ENCODE results near the gene SLC22A15. TPM values are rescaled to one million over a fixed set of nuclear protein-coding genes. Genes with fewer than 3 reads are reported as not detected.
"Not testable (repeated sequence)": the region's sequence is repeated elsewhere in the genome, so short reads cannot be mapped to it uniquely, and the experiment has no call there.

The SLC22A15 gene
- total RNA-seq, 1 donor from 2014 or later: 5.7 TPM

DNA sequence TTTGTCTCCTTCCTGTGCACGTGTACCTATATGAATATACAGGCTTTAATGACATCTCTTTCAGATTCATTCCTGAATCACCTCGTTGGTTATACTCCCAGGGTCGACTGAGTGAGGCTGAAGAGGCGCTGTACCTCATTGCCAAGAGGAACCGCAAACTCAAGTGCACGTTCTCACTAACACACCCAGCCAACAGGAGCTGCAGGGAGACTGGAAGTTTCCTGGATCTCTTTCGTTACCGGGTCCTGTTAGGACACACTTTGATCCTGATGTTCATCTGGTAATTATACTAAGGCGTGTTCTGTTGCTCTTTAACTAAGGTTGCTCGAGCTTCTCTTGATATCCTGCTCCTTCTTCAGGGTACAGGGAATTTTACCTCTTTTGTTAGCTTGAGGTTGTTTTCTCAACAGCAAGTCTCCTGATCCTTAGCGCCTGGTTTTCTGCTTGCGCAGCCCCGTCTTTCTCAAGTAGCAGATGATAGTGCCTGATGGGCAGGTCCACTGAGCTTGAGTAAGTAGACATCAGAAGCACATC is 55.1 kb downstream of the SLC22A15 start:
- no peak for DNase-seq (ENCODE audit: low spot score)

- no peak for DNase-seq (ENCODE audit: low spot score)
Measured at GRCh38 chr1:116033322-116033721, 57.0 kb downstream of the SLC22A15 start.

GRCh38 chr1:116036255-116036654 is 59.9 kb downstream of the SLC22A15 start:
- no peak for DNase-seq (ENCODE audit: low spot score)

- no peak for DNase-seq (ENCODE audit: low spot score)
Measured at GRCh38 chr1:116038679-116039078, 62.4 kb downstream of the SLC22A15 start.

GRCh38 chr1:116044071-116044470 is 67.8 kb downstream of the SLC22A15 start:
- DNase-seq (ENCODE audit: low spot score): no peak

GRCh38 chr1:116046933-116047332 is 70.6 kb downstream of the SLC22A15 start:
- DNase-seq (ENCODE audit: low spot score): not testable (repeated sequence)

- DNase-seq (ENCODE audit: low spot score): not testable (repeated sequence)
Measured at GRCh38 chr1:116051896-116052295, 75.6 kb downstream of the SLC22A15 start.

- no peak for DNase-seq (ENCODE audit: low spot score)
Measured at GRCh38 chr1:116062201-116062600, 85.9 kb downstream of the SLC22A15 start.

DNA sequence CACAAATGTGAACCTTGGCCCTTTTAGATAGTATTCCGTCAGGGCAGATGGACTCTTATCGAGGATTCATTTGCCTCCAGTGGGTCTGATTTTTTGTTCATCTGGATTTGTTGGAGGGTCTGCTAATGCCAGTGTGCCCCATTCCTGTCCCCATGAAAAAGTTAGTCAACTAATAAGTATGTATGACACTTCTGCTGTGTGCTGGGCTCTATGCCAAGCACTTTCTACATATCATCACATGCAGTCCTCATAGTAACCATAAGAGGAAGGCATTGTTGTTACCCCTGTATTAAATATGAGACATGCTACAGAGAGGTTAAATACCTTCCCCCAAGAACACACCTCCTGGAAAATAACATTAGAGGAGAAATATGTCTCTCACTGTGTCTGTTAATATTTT is 88.3 kb downstream of the SLC22A15 start:
- DNase-seq (ENCODE audit: low spot score): no peak

GRCh38 chr1:116066868-116067565 is 90.7 kb downstream of the SLC22A15 start:
- DNase-seq (ENCODE audit: low spot score): no peak

GRCh38 chr1:116067566-116067890 is 91.2 kb downstream of the SLC22A15 start:
- no peak for DNase-seq (ENCODE audit: low spot score)

GRCh38 chr1:116075575-116075974 is 99.3 kb downstream of the SLC22A15 start:
- DNase-seq (ENCODE audit: low spot score): no peak

DNA sequence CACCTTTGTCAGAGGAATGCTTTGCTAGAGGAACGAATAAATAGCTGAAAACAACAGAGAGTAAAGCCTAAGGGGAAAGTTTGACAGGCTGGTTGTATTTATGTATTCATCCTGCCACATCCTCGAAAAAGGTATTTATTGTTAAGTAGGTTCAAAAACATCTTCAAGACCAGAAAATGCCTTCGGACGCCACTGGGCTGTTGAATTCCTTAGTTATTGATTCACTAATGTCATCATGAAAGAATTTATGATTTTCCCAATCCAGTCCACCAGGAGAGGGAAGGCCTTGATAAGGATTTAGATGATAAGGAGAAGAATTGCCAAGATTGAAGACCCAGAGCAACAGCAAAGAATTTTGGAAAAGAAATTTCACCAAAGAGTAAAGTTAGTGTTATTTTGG is 99.7 kb downstream of the SLC22A15 start:
- DNase-seq (ENCODE audit: low spot score): no peak

DNA sequence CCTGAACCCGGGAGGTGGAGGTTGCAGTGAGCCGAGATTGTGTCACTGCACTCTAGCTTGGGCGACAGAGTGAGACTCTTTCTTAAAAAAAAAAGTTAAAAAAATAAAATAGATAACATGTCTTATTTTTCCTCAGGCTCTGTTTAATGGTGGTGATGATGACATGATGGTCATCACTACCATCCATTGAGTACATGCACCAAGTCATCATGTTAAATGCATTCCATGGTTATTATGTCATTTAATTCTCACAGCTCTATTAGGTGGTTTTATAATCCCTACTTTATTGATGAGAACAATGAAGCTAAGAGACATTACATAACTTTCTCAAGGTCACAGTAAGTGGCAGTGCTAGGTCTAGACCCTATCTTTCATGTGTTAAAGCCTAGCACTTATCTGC is 100.5 kb downstream of the SLC22A15 start:
- DNase-seq (ENCODE audit: low spot score): no peak

GRCh38 chr1:116078699-116079223 is 102.4 kb downstream of the SLC22A15 start:
- no peak for DNase-seq (ENCODE audit: low spot score)

DNA sequence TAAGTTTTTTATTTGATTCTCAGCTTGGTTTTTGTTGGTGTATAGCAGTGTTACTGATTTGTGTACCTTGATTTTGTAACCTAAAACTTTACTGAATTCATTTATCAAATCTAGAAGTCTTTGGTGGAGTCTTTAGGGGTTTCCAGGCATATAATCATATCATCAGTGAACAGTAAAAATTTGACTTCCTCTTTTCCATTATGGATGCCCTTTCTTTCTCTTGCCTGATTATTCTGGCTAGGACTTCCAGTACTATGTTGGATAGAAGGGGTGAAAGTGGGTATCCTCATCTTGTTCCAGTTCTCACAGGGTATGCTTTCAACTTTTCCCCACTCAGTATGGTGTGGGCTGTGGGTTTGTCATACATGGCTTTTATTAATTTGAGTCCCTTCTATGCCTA is 111.3 kb downstream of the SLC22A15 start:
- DNase-seq (ENCODE audit: low spot score): no peak

DNA sequence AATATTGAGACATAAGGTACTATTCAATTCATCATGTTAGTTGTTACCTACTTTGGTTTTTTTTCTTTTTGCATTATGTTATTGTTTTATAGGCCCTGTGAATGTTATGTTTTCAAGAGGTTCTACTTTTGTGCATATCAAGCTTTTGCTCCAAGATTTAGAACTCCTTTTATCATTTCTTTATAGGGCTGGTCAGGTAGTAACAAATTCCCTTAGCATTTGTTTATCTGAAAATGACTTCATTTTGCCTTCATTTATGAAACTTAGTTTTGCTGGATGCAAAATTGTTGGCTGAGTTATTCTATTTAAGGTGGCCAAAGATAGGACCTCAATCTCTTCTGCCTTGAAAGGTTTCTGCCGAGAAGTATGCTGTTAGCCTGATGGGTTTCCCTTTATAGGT is 113.6 kb downstream of the SLC22A15 start:
- no peak for DNase-seq (ENCODE audit: low spot score)

GRCh38 chr1:116091083-116091482 is 114.8 kb downstream of the SLC22A15 start:
- no peak for DNase-seq (ENCODE audit: low spot score)

DNA sequence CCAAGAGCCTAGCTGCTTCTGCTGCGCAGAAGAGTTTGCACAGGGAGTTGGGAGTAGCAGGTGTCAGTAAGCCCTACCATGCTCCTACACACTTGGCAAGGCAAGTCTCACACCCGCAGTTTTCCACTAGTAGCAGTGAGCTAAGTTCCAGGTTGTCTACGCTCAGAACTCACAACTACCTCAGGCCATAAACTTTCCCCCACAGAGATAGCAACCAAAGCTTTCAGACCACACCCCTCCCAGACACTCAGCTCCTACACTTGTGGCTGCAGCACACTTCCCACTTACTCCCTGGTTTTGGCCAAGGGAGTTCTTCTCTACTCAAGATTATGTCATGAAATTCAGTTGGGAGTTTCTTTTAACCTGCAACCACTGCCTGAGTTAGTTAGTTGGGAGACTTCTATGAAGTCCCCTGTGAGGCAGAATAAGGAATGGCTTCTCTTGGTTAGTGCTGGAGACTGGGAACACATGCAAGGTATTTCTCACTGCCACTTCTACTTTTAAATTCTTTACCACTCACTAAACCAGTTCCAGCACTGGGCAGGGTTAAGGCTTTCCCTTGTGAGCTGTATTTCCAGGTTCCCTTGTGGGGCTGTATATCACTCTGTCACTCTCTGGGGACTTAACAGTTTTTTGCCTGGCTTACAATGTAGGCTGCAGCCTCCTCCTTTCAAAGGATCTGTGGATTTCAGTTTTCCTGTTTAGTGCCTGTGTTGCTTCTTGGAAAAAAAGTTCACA is 116.6 kb downstream of the SLC22A15 start:
- no peak for DNase-seq (ENCODE audit: low spot score)

GRCh38 chr1:116095027-116095426 is 118.7 kb downstream of the SLC22A15 start:
- no peak for DNase-seq (ENCODE audit: low spot score)

DNA sequence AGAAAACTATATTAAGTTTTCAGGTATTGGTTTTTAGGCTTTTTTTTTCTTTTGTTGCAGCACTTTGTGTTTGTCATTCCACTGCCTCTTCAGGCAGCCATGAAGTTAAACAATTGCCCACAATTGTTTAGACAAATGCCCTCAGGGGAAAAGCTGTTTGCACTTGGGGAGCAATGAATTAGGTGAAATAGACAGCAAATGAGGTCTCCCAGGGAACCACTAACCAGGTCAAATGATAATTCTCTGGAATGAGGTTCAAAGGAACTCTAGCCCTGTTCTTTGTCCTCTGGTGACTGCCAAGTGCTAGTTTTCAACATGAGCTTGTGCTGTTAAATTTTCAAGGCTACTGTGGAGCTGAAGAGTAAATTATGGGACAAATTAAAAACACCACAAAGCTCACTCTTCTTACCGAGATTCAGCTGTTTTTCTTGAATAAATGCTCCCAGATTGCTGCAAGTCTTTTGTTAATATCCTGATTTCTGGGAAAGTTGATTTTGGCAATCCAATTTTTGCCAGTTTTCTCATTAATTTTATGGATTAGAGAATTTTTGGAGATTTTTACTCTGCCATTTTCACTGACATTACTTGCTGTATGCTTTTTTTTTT is 119.8 kb downstream of the SLC22A15 start:
- no peak for DNase-seq (ENCODE audit: low spot score)

DNA sequence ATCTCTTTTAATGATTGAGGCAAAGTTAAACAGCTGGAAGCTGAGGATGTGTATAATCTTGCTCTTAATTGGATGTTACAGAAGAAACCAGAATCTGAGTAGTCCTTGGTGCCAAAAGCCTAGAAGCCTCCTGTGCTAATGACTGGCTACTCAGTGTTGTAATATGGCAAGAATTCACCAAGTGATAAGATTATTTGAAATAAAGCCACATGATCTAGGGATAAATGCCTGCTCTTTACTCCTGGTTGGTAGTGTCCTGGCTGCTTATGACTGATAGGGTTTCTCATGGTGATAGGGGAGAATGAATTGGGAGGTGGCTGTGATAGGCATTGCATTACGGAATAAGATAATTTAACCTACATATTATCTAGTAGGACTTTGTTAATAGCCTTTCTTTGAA is 121.3 kb downstream of the SLC22A15 start:
- DNase-seq (ENCODE audit: low spot score): no peak

- DNase-seq (ENCODE audit: low spot score): no peak
Measured at GRCh38 chr1:116099379-116099778, 123.1 kb downstream of the SLC22A15 start.

All from mucosa of gallbladder (tissue), 1 donor.